Prostate gland (tissue), 2 donors: ENCODE measurements around the gene ZNF683. TPM values are rescaled to one million over a fixed set of nuclear protein-coding genes. Genes with fewer than 3 reads are reported as not detected.

Source experiments
- DNase-seq: peaks from one replicate; pipeline ENCODE4 v3.0.0-alpha.2; 2019; ENCODE audit warnings: low spot score
- H3K27ac ChIP-seq, 2 donors: fragments of 200-600 bp; sonication (generic); 2 replicates each; pipeline ENCODE4 v1.5.1; 2017 to 2019
- H3K27me3 ChIP-seq: fragments of 200-600 bp; sonication (generic); replicated peaks from 2 replicates; pipeline ENCODE4 v1.5.1; 2019; ENCODE audit not compliant: insufficient read depth
- H3K36me3 ChIP-seq, 2 donors: fragments of 200-600 bp; sonication (generic); 1 replicate in 1 of 2; 2 replicates in 1 of 2; pipeline versions ENCODE4 v1.5.1 to v1.8.1; 2017 to 2019
- H3K4me1 ChIP-seq: fragments of 200-600 bp; sonication (generic); replicated peaks from 2 replicates; pipeline ENCODE4 v1.5.1; 2019
- H3K4me3 ChIP-seq, 2 donors: fragments of 200-600 bp; sonication (generic); 2 replicates each; pipeline ENCODE4 v1.5.1; 2017 to 2019
- H3K9me3 ChIP-seq: fragments of 200-600 bp; sonication (generic); 2 replicates; pipeline ENCODE4 v1.5.1; 2017
- POLR2A ChIP-seq: fragments of 450-650 bp; IDR thresholded peaks from one replicate; pipeline ENCODE4 v1.6.1; 2016; ENCODE audit warnings: antibody characterized with exemption, mild to moderate bottlenecking
- POLR2AphosphoS5 ChIP-seq: sonication (generic); formaldehyde crosslinking; IDR thresholded peaks from one replicate; pipeline ENCODE4 v1.6.1; 2017; ENCODE audit warnings: antibody characterized with exemption
- WGBS: methylation state at CpG from one replicate; pipeline ENCODE4 v1.1.5; 2018; 5-methylcytosine and 5-hydroxymethylcytosine counted together
- intact Hi-C: fragments of 100-400 bp; cut with DNase I; formaldehyde crosslinking; loops from one replicate; pipeline ENCODE4 v1.14.2; 2022
- total RNA-seq, 2 donors: library from RNA; depleted of rRNA; stranded (reverse); fragments of >200 nt; gene quantifications; one replicate each; pipeline ENCODE4 v1.1.0, GENCODE V29; 2016
- TF ChIP-seq, protein P1 (sequence below), 4 experiments: fragments of 200-600 bp in 2 of 4; fragments of 450-650 bp in 2 of 4; sonication (generic) in 2 of 4; IDR thresholded peaks; 1 replicate in 3 of 4; 2 replicates in 1 of 4; pipeline ENCODE4 v1.5.1; 2016 to 2019; ENCODE audit warnings: antibody characterized with exemption in 4 of 4, mild to moderate bottlenecking in 2 of 4, moderate library complexity in 2 of 4

The ZNF683 gene
- total RNA-seq, 2 donors from 2014 or later = 4.8 TPM; not detected in 1

DNA sequence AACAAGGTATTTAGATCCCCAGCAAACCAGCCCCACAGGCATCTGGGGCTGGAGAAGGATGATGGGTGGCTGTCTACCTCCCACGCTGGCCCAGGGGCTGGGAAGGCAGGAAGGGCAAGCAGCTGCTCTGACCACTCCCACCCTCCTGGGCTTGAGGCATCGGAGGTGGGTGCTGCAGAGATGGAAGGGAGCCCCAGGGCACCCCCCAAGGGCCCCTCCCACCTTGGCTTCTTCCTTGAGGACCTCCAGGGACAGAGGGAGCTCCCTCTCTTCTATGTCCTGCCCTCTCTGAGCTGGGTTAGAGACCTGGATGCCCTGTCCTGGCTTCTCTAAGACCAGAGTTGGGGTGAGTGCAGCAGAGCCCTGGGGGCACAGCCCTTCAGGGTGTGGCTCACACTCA lies 51.7 kb downstream of the ZNF683 start:
- WGBS = 88% methylated on average over 2 of the region's 2 CpGs
- Histone ChIP-seq H3K27ac (no peak overlapping the region), H3K36me3 (no peaks in the 10 kb centered on the region), H3K4me1 (no peaks in the 10 kb centered on the region), H3K4me3 (no peak overlapping the region), H3K27me3 (no peaks in the 10 kb centered on the region), H3K9me3 (no peaks in the 10 kb centered on the region)
- intact Hi-C loops = loop anchor here (2.0 to 5.0 kb wide), 3 partner anchors 46 to 209 kb away; partner anchors contain the start of genes C1orf232, PDIK1L and ZNF593
- TF ChIP-seq, protein P1, sequence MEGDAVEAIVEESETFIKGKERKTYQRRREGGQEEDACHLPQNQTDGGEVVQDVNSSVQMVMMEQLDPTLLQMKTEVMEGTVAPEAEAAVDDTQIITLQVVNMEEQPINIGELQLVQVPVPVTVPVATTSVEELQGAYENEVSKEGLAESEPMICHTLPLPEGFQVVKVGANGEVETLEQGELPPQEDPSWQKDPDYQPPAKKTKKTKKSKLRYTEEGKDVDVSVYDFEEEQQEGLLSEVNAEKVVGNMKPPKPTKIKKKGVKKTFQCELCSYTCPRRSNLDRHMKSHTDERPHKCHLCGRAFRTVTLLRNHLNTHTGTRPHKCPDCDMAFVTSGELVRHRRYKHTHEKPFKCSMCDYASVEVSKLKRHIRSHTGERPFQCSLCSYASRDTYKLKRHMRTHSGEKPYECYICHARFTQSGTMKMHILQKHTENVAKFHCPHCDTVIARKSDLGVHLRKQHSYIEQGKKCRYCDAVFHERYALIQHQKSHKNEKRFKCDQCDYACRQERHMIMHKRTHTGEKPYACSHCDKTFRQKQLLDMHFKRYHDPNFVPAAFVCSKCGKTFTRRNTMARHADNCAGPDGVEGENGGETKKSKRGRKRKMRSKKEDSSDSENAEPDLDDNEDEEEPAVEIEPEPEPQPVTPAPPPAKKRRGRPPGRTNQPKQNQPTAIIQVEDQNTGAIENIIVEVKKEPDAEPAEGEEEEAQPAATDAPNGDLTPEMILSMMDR (IDR thresholded peaks at IDR 0.05) = no peak
- TF ChIP-seq POLR2A (no peak), POLR2AphosphoS5 (no peak)
- no peak for DNase-seq

DNA sequence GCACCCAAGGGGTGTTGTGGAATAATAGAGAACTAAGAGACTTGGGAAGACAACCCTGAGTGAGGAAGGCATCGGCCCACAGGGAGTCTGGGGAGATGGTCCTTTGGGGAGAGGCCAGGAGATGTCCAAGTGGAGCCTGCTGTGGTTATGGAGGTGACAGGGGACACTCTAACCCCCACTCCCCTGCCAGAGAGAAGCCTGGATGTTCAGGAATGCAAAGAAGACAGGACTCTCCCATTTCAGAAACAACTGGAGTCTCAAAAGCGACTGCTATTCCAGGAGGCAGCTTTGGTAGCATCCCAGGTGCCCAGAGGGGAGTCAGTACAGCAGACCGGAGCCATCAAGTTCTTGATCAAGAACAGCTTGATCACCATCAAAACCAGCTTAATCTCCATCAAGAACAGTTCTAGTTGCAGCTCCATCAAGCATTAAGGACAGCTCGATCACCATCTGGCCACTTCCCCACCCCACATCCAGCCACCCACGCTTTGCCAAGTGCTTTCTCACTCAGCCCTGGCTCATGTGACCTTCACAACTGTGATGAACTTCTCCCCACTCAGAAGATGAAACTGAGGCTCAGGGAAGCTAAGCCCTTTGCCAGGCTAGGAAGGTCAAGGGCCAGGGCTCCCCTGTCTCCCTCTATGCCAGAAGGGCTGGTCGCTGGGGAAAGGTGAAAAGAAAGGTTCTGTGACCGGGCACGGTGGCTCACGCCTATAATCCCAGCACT lies 54.0 kb downstream of the ZNF683 start:
- WGBS = 82% methylated on average over 9 of the region's 9 CpGs
- no peak overlapping the region for H3K4me3 ChIP-seq
- H3K4me1 ChIP-seq = no peaks in the 10 kb centered on the region
- no peaks in the 10 kb centered on the region for H3K9me3 ChIP-seq
- intact Hi-C loops = no loop called here
- no peak overlapping the region for H3K27ac ChIP-seq
- H3K27me3 ChIP-seq = no peaks in the 10 kb centered on the region
- H3K36me3 ChIP-seq = no peaks in the 10 kb centered on the region
- TF ChIP-seq, protein P1 (IDR thresholded peaks at IDR 0.05) = no peak
- TF ChIP-seq POLR2AphosphoS5 (no peak), POLR2A (no peak)
- DNase-seq = no peak

DNA sequence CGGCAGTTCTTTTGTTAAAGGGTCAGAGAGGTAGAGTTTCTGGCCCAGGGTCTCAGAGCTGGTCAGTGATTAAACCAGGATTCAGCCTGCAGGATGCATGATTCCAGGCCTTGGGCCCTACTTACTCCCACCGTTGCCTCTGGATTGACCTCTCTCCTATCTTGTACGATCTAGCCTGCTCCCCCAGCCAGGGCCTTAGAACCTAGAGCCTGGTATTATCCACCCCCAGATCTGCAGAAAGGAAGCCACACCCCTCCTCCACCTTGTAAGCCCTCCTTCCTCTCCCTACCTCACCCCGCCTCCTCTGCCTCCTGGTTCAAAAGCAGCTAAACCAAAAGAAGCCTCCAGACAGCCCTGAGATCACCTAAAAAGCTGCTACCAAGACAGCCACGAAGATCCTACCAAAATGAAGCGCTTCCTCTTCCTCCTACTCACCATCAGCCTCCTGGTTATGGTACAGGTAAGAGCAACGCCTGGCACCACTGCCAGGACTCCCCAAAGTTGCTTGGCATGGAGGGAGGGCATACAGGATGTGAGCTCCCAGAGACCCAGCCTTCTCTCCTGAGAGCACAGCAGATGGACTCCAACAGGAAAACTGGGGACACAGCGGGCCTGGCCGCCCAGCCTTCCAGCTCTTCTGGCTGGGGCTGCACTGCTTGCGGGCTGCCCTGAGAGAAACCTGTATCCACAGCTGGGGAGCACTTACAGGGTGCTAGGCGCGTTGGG lies 54.8 kb downstream of the ZNF683 start, which contains the start of gene CD52:
Gene CD52 (plus strand): TSS at position 347 of the 726 bp plus-strand sequence. CDS start 60 bp downstream, at position 407.
- intact Hi-C loops = no loop called here
- H3K4me3 ChIP-seq = no peak within 1 kb of the TSS
- no peak for DNase-seq
- H3K4me1 ChIP-seq = no peaks in the 10 kb centered on the region
- 67% methylated on average over 12 of the region's 12 CpGs for WGBS
- H3K27ac ChIP-seq = no peak within 1 kb of the TSS
- no peaks in the 10 kb centered on the region for H3K9me3 ChIP-seq
- no peak for TF ChIP-seq POLR2A
- no peak for TF ChIP-seq POLR2AphosphoS5
- TF ChIP-seq, protein P1 (IDR thresholded peaks at IDR 0.05) = no peak
- H3K36me3 ChIP-seq = no peaks in the 10 kb centered on the region
- no peaks in the 10 kb centered on the region for H3K27me3 ChIP-seq

DNA sequence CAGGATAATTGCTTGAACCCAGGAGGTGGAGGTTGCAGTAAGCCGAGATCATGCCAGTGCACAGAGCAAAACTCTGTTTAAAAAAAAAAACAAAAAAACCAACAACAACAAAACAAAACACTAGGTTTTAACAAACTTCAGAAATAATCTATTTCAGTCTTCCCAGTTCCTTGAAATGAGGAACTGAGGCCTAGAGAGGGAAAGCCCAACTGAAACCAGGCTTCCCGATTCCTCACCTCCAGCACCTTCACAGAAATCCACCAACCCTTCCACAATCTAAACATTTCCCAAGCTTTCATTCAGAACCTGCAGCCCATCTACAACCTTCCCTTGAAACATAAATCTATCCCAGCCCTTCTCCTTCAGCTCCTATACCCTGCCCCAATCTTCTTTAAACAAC lies 55.4 kb downstream of the ZNF683 start:
- WGBS = 88% methylated on average over 2 of the region's 2 CpGs
- Histone ChIP-seq H3K4me1 (no peaks in the 10 kb centered on the region), H3K4me3 (no peak overlapping the region), H3K27ac (no peak overlapping the region), H3K9me3 (no peaks in the 10 kb centered on the region), H3K36me3 (no peaks in the 10 kb centered on the region), H3K27me3 (no peaks in the 10 kb centered on the region)
- intact Hi-C loops = no loop called here
- TF ChIP-seq POLR2AphosphoS5 = no peak
- TF ChIP-seq, protein P1 (IDR thresholded peaks at IDR 0.05) = no peak
- no peak for TF ChIP-seq POLR2A
- DNase-seq = no peak
